KBM-7 (cell line): ENCODE results near the gene PPCS.

Experiments
- DNase-seq: peaks from one replicate; pipeline ENCODE4 v3.0.0-alpha.2; 2015
- in situ Hi-C: fragments of 300-500 bp; cut with MboI; formaldehyde crosslinking; loops from 2 replicates; pipeline ENCODE4 v1.14.3; 2020; ENCODE audit warnings: low sequenced_read_pairs, low pct_unique_long_range_greater_than_20kb, mixed read lengths

Gene PPCS

DNA sequence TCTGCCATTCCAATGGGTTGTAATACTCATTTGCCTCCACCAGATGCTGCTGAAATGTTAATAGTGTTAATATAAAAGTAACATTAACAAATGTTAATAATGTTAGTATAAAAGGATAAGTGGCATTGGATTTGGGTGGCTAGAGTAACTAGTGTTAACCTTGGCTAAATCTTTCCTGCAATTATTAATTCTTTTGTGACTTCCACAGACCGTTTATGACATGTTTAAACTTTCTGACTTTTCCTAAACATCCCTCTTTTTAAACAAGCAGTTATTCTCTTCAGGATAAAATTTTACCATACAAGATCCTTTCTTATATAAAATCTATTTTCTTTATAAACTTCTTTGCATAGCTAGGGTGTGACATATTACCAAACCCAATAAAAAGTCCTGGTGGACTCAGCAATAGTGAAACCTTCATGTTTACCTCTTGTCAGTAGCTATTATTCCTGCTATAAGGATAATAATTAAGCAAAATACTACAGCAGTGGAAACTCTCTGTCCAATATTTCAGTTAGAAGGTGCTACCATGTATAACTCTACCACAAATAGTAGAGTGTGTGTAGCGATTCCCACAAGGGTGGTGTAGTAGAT is 48.3 kb downstream of the PPCS start:
- in situ Hi-C loops, result no loop called here
- no peak for DNase-seq

DNA sequence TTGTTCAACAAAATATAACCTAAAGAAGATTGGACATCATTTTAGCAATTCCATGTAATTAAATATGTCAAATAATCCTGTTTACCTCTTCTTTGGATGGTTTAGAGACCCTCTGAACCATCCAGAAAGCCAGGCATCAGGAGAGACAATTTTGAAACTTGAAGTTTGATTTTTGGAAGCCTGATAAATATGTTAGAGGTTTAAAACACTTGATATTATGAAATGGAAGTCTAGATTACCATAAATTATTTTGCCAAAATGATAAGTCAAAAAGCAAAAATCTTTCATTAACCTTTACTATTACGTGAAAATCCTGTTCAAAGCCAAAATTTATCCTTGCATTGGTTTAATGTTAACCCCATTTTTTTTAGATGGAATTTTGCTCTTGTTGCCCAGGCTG is 50.2 kb downstream of the PPCS start:
- DNase-seq, result no peak
- in situ Hi-C loops, result no loop called here
